NCI-H146 (cell line): ENCODE measurements around the gene GNAL.
A peak's percentile ranks its signal among the peaks of the same experiment; 100 is the strongest.

ENCODE experiments used
- DNase-seq: peaks from one replicate; lab custom pipeline; 2025; lab: John Stamatoyannopoulos, UW

Gene GNAL

GRCh38 chr18:11808001-11808855, 119.2 kb downstream of the GNAL start:
- no peak for DNase-seq

DNA sequence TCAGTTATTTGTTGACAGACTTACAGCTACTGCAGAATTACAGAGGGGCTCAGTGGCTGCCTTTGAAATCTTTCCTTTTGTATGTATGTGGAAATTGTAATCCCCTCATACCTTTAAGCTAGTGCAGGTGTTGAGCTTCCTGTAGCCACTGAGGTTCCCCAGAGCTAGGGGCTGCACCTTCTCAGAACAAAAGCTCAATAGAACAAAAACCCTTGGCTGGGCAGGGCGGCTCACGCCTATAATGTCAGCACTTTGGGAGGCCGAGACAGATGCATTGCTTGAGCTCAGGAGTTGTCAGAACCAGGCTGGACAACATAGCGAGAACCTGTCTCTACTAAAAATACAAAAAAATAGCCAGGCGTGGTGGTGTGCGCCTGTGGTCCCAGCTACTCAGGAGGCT, 120.8 kb downstream of the GNAL start:
- no peak for DNase-seq

- DNase-seq = no peak
Observed at GRCh38 chr18:11810379-11810778, 121.3 kb downstream of the GNAL start.

DNA sequence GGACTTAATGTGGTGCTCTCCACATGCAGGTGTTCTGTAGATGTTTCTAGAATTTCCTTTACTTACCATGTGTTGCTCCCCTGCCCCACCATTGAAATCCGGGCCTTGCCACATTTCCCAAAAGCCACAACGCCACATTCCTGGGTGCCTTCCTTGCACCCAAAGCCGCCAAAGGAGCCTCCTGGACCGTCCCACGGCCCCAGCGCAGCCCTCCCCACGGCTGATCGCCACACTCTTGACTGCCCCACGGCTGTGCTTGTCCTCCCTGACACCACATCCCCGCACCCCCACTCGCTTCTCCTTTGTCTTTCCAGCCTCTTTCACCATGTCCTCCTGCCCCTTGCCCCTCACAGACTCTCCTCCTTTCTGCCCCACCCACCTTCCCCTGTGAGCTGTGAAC, 121.9 kb downstream of the GNAL start:
- DNase-seq = no peak

- DNase-seq = no peak
Observed at GRCh38 chr18:11817229-11817628, 128.2 kb downstream of the GNAL start.

GRCh38 chr18:11818486-11819203, 129.6 kb downstream of the GNAL start:
- no peak for DNase-seq

DNA sequence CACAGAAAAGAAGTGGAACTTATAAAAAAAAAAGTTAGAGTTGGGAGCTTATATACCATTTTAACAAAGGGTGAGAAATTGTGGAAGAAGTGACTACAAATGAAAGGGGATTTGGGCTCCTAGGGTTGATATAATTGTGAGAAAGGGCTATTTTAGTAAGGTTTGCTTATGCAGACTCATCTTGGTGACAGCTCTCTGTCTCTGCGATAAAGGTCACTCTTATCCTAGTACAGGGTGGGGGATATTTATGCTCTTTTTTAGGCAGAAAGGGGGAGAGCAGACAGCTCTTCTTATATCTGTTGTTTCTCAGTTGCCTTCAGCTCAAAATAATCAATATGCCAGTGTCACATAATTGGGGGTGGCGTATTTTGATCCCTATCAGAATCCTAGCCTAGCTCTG, 130.9 kb downstream of the GNAL start:
- no peak for DNase-seq

DNA sequence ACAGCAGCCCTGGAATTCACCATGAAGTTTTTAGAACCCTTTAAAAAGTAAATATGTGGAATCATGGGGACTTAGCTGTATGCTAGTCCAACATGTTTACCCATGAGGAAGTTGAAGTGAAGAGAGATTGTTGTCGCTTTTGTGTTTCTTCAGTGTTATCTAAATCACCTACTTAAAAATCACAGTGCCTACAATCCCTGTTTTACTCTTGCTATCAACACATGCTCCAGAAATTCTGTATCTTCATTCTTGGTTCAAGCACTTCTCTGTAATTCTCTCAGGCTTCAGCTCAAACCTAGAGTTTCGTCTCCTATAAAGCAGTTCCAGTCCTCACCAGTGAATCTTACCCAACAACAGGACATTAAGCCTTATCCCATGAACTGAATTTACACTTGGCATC, 131.6 kb downstream of the GNAL start:
- no peak for DNase-seq

DNA sequence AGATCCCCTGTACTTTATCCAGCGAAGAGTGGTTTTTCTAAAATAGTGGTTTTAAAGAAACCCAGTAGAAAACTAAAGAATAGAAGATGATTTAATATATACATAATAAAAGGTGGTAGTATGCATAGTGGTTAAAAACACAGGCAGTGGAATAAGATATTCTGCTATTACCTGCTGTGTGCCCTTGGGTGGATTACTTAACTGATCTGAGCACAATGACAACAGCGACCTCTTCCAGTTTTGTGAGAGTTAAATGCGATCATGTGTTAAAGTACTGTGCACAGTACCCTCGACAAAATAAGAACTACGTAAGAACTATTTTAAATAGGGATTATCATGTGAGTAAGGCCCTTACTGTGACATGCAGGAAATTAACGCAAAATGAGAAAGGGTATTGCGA, 132.1 kb downstream of the GNAL start:
- no peak for DNase-seq

GRCh38 chr18:11821643-11822237, 132.7 kb downstream of the GNAL start:
- no peak for DNase-seq

- DNase-seq = no peak
Observed at GRCh38 chr18:11823545-11823944, 134.5 kb downstream of the GNAL start.

- DNase-seq = no peak
Observed at GRCh38 chr18:11826836-11827235, 137.8 kb downstream of the GNAL start.

DNA sequence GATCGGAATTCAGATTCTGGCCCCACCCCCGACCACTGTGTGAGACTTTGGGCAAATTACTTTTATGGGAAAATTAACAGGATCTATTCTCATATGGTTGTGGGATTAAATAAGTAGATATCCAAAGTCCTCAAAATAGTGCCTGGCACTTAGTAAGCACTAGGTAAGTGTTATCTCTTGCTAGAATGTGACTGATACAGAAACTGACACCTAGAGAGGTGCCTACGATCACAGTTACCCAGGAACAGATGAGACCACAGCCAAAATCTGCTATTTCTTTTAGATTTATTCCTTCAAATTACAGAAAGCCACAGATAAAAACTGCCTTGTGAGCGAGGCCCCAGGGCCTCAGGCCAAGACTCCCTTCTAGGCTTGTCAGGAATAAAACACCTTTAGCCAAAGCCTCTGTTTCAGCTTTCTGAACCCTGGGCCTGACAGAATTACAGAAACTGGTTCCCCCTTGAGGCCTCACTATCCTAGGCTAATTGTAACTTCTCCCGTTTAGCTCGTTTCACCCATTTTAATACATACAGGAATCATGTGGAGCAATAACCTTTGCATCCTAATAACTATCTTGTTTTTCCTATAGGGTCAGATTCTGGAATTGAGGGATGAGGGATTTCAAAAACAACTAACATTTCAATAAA, 139.8 kb downstream of the GNAL start:
- no peak for DNase-seq

GRCh38 chr18:11830585-11830984, 141.5 kb downstream of the GNAL start:
- DNase-seq = no peak

DNA sequence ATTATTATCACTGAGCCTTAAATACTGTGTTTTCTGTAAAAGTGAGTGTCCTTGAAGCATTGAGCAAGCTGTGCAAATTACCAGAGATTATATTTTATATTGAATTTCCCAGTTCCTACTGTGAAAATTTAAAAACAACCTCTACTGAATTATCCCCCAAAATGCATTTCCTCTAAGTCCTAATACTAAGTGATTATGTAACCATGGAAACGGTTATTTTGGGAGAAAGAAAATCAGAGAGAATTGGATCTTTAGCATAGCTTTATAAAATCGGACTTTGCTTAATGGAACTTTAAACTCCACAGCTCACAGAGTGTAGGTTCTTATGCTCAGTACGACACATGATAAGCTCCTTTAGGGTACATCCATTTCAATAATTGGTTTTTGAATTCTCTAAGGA, 142.9 kb downstream of the GNAL start:
- no peak for DNase-seq

DNA sequence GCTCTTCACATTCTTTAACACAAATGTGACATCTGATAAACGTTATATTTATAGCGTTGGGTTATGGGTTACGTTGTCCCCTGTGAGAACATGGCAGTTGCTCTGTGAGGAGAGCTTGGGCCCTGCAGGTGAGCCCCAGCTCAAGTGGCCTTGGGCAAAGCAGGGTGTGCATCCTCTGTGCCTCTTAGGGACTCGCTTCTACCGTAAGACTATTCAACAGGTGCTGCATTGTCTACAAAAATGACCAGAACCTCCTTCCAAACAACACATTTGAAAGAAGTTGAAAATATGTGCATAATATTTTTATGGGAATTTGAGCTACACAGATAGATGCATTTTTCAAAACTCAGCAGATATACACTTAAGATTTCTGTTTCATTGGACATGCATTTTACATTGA, 145.7 kb downstream of the GNAL start:
- DNase-seq = no peak

- DNase-seq = no peak
Observed at GRCh38 chr18:11839556-11839955, 150.5 kb downstream of the GNAL start.

DNA sequence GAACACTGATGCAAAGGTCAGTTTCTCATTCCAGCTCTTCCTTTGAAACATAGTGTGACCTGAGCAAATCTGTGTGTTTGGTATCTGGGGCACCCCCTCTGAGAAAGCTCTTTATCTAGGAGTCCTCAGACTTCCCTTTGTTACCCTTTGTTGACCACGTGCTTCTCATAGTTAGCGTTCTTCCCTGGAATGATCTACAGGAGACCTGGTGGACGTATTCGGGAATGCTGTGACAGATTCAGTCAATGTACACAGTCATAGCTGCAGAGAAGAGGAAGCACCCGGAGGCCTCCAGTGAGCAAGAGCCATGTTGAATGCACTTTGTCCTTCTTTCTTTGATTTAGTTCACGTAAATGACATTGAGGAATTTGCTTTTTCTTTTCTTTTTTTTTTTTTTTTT, 151.4 kb downstream of the GNAL start:
- no peak for DNase-seq

DNA sequence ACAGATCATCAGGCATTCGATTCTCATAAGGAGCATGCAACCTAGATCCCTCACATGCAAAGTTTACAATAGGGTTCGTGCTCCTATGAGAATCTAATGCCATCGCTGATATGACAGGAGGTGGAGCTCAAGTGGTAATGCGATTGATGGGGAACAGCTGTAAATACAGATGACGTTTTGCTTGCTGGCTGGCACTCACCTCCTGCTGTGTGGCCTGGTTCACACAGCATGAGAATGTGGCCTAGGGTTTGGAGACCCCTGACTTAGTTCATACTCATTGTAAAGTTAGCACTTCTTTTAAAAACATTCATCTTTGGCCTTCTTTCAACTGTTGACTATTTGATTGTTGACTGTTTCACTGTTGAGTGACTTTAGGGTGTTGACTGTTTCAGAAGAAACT, 153.5 kb downstream of the GNAL start:
- DNase-seq = peak; percentile 18

GRCh38 chr18:11844436-11844835, 155.4 kb downstream of the GNAL start:
- DNase-seq = no peak

DNA sequence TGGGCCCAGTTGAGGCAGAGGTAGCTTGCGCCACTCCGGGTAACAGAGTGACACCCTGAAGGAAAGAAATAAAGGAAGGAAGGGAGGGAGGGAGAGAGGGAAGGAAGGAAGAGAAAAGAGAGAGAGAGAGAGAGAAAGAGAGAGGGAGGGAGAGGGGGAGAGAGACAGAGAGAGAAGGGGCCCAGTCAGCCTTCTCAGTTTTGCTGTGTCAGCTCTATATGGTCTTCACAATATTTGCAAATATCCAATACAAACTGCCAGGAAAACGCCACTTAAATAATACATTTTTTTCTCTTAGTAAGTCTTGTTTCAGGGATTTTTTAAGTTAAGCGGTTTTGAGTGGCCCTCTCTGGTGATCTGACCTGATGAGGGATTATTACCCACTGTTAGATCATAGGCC, 156.6 kb downstream of the GNAL start:
- no peak for DNase-seq

DNA sequence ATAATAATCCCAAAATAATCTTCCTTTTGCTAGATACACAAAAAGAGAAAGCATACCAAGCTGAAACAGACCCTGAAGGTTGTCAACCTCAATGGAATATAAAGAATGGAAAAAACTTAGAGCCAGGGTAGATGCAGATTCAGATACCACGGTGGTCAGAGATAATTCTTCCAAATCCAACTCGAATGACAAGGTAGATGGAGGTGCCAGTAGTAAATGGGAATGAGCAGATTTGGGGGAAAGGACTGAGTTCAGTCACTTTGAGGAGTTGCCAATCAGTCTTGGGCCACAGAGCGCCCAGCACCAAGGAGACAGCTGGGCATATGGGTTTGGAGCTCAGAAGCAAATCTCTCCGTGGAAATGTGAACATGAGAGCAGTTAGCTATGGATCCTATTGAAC, 158.7 kb downstream of the GNAL start:
- no peak for DNase-seq

GRCh38 chr18:11849279-11849678, 160.2 kb downstream of the GNAL start:
- no peak for DNase-seq
